RPMI7951 (cell line): Measurements from ENCODE around the gene GART. TPM values are rescaled to one million over a fixed set of nuclear protein-coding genes. Genes with fewer than 3 reads are reported as not detected.
"Not testable (repeated sequence)": the region's sequence is repeated elsewhere in the genome, so short reads cannot be mapped to it uniquely, and the experiment has no call there.

Experiments
- DNase-seq: peaks from one replicate; pipeline ENCODE4 v3.0.0-alpha.2; 2012; ENCODE audit warnings: low read depth
- total RNA-seq: library from RNA; depleted of rRNA; stranded (reverse); fragments of >200 nt; shearing (Covaris generic); gene quantifications from 2 replicates; pipeline ENCODE4 v1.2.3, GENCODE V29; 2014

The GART gene
- total RNA-seq, 1 experiment from 2014 or later = 67.6 TPM

GRCh38 chr21:33518899-33519298 is 23.0 kb downstream of the GART start:
- no peak for DNase-seq

- DNase-seq = no peak
Measured at GRCh38 chr21:33514229-33514628, 27.7 kb downstream of the GART start.

GRCh38 chr21:33512481-33512880 is 29.4 kb downstream of the GART start:
- no peak for DNase-seq

DNA sequence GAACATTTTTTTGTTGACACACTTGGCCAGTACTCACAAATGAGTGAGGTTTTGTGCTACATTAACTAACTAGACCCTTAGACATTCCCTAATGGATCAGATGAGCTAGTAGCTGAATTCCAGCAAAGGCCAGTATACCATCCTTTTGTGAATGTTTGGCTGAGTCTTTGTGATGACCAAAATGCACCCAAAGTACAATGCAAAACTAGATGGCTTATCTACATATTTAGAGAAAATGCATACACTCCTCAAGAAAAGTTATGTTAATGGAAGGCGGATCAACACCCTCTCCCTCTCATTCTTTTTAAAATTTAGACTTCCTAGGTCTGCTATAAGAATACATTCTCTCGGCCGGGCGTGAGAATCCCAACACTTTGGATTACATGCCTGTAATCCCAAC is 30.3 kb downstream of the GART start:
- DNase-seq = no peak

- no peak for DNase-seq
Measured at GRCh38 chr21:33510826-33511225, 31.1 kb downstream of the GART start.

DNA sequence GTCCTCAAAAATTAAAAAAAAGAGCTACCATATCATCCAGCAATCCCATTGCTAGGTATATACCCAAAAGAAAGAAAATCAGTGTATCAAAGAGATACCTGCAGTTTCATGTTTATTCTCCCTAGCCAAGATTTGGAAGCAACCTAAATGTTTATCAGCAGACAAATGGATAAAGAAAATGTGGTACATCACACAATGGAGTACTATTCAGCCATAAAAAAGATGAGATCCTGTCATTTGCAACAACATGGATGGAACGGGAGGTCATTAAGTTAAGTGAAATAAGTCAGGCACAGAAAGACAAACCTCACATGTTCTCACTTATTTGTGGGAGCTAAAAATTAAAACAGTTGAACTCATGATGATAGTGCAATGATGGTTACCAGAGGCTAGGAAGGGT is 34.9 kb downstream of the GART start:
- not testable (repeated sequence) for DNase-seq

DNA sequence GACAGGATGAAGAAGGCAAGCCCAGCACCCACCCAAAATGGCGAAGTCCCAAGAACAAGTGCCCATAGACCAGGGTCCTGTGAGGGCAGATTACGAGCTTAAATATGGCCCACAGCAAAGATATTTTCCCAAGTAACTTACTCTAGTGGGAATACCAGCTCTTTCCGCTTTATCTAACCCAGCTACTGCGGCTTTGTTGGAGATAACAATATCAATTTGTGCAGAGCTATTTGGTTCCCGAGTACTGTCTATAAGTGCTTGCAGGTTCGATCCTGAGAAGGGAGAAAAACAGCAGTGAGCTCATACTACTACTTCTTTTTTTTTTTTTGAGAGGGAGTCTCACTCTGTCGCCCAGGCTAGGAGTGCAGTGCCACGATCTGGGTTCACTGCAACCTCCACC is 36.1 kb downstream of the GART start:
- no peak for DNase-seq

DNA sequence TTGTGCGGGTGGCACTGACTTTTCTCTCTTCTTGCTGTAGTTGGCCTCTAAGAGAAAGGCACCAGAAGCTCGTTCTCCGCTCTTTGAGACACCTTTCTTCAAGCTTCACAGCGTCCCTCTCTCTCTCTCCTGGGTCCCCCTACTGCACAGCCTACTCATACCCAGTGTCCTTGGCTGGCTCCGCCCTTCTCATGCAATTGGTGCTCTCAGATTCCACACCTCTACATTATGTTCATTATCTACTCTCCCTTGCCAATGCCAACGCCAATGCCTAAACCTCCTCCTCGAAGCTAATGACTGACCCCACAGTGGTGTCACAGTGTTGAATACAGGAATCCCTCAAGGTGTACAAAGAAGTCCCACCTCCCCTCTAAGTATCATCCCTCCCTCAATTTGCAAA is 45.6 kb downstream of the GART start:
- DNase-seq = no peak

DNA sequence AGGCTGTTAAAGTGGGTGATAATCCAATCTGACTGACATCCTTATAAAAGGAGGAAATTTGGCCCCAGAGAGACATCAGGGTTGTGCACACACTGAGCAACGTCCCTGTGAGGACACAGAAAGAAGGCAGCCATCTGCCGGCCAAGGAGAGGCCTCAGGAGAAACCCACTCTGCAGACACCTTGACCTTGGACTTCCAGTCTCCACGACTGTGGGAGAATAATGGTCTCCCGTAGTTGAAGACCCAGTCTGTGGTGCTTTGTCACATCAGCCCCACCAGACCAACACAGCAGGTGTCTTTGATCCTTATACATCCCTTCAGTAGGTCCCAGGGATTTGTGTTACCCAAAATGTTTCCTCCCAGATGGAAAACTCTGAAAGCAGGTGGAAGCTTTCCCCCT is 46.2 kb downstream of the GART start:
- no peak for DNase-seq

DNA sequence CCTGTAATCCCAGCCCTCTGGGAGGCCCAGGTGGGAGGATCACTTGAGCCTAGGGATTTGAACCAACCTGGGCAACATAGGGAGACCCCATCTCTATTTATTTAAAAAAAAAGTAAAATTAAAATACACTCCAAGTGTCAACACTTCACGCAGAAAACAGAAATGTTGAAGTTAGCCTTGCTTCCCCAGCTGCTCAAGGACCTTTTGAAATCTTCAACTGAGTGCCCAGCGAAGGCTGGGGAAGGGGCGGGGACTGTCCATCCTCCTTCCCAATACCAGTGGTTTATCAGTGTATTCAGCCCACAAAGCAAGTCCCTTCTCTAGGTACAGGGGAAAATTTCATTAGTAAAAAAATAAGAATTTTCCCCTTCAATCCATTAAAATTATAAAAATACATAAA is 48.2 kb downstream of the GART start:
- DNase-seq = no peak

GRCh38 chr21:33492571-33492970 is 49.3 kb downstream of the GART start:
- DNase-seq = no peak

GRCh38 chr21:33491373-33492102 is 50.4 kb downstream of the GART start, which contains the start of gene DNAJC28:
Gene DNAJC28 (minus strand): TSS chr21:33491716. CDS start chr21:33489393, 2,323 bp downstream.
- DNase-seq = peak; percentile 87

GRCh38 chr21:33490991-33491372 is 50.9 kb downstream of the GART start:
- DNase-seq = peak; percentile 5

- no peak for DNase-seq
Measured at GRCh38 chr21:33488936-33489335, 53.0 kb downstream of the GART start.

DNA sequence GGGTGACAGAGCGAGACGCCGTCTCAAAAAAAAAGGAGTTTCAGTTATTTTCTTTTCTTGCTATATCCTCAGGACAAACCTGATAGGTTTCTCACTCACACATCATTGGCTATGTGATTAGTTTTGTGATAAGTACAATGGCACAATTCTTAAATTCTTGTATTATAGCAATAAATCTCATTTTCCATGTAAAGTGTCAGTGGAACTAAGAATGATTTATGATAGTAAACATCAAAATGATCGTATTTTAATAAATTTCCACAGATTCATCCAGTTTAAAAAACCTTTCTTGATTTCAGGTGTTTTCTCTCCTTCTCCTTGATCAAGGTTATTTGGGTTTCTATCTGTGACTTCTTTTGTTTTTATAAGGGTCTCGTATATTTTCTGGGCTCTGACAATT is 53.9 kb downstream of the GART start:
- DNase-seq = no peak

- DNase-seq = no peak
Measured at GRCh38 chr21:33481314-33481943, 60.5 kb downstream of the GART start.

- no peak for DNase-seq
Measured at GRCh38 chr21:33480481-33481103, 61.3 kb downstream of the GART start.

GRCh38 chr21:33479679-33480480 is 62.0 kb downstream of the GART start, which contains the start of gene TMEM50B:
Gene TMEM50B (minus strand): TSS chr21:33479974. CDS start chr21:33468885, 11,089 bp downstream.
- DNase-seq = peak; percentile 93

GRCh38 chr21:33478935-33479678 is 62.8 kb downstream of the GART start:
- DNase-seq = peak; percentile 22

DNA sequence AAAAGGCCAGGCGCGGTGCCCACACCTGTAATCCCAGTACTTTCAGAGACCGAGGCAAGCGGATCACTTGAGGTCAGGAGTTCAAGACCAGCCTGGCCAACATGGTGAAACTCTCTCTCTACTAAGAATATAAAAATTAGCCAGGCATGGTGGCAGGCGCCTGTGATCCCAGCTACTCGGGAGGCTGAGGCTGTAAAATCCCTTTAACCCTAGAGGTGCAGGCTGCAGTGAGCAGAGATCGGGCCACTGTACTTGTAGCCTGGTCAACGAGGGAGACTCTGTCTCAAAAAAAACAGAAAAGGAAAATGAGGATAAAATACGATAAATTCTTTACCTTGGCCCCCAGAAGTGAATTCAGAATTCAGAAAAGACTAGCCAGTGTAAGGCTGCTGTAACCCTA is 63.7 kb downstream of the GART start:
- no peak for DNase-seq

DNA sequence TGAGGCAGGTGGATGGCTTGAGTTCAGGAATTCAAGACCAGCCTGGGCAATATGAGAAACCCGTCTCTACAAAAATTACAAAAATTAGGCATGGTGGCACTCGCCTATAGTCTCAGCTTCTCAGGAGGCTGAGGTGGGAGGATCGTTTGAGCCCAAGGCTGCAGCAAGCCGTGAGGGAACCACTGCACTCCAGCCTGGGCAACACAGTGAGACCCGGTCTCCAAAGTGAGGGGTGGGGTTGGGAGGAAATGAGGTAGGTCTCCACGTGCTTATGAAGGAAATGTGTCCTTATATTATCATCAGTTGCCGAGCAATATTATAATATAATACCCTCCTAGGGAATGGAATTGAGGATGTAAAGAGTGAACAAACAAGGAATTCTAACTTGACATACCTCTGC is 64.9 kb downstream of the GART start:
- no peak for DNase-seq
